Measurements from ENCODE around the gene FAM193A.
"Not testable (repeated sequence)": the region's sequence is repeated elsewhere in the genome, so short reads cannot be mapped to it uniquely, and the experiment has no call there.

FAM193A gene, protein sequence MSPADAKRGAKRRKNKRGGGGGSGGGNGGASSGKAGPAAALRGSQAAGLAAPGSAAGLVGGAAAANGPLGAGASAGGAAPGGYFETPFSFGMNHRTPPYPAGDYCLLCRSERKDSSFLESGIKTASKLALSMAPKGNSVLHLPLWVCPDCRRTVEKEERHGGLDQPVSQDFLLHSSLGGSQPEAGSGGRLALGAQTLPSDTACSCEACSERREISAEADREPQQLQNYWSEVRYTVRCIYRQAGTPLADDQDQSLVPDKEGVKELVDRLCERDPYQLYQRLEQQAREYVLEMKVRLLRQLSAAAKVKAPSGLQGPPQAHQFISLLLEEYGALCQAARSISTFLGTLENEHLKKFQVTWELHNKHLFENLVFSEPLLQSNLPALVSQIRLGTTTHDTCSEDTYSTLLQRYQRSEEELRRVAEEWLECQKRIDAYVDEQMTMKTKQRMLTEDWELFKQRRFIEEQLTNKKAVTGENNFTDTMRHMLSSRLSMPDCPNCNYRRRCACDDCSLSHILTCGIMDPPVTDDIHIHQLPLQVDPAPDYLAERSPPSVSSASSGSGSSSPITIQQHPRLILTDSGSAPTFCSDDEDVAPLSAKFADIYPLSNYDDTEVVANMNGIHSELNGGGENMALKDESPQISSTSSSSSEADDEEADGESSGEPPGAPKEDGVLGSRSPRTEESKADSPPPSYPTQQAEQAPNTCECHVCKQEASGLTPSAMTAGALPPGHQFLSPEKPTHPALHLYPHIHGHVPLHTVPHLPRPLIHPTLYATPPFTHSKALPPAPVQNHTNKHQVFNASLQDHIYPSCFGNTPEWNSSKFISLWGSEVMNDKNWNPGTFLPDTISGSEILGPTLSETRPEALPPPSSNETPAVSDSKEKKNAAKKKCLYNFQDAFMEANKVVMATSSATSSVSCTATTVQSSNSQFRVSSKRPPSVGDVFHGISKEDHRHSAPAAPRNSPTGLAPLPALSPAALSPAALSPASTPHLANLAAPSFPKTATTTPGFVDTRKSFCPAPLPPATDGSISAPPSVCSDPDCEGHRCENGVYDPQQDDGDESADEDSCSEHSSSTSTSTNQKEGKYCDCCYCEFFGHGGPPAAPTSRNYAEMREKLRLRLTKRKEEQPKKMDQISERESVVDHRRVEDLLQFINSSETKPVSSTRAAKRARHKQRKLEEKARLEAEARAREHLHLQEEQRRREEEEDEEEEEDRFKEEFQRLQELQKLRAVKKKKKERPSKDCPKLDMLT (N-terminal part only)

DNA sequence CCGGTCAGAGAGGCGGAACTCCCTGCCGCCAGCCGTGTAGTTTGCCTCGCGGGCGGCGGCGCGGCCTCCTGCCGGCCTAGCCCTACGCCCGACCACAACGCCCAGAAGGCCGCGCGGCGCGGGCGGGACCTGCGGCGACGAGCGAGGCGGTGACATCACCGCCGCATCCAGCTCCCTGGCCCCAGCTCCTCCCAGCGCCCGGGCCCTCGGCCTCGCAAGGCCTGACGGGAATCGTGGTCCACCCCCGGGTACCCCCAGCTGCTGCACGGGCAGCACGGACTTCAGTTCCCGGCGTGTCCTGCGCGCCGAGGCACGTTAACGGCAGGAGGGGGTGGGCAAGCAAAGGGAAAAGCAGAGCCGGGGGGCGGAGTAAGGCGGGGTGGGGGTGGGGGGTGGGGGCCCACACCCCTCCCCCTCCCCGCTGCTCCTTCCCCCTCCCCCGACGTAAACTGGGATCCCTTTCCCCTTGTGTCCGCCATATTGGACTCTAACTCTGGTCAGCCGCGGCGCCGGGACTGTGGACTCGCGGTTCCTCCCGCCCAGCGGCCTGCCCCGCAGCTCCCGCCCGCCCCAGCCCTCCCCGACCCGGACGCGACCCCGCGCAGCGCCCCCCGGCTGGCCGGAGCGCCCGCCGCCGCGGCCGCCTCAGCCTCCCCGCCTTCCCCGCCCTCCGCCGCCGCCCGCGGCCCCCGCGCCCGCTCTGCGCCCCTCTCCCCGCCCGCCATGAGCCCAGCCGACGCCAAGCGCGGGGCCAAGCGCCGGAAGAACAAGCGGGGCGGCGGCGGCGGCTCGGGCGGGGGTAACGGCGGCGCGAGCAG lies at the start of gene FAM193A:
Gene FAM193A (plus strand): TSS at position 455 of the 818 bp plus-strand sequence. CDS start 269 bp downstream, at position 724.
- peak; percentile 99 for DNase-seq

DNA sequence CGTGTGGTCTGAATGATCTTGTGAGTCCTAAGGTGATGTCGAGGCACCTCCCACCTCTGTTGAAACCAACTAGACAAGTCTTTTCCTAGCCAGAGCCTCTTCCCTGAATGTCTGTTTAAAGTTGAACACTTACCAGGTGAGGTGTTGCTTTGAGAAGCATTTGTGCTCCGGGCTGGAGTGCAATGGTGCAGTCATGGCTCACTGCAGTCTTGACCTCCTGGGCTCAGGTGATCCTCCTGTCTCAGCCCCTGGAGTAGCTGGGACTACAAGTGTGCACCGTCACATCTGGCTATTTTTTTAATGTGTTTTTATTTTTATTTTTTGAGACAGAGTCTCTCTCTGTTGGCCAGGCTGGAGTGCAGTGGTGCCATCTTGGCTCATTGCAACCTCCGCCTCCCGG lies 49.5 kb upstream of the FAM193A start:
- no peak for DNase-seq

DNA sequence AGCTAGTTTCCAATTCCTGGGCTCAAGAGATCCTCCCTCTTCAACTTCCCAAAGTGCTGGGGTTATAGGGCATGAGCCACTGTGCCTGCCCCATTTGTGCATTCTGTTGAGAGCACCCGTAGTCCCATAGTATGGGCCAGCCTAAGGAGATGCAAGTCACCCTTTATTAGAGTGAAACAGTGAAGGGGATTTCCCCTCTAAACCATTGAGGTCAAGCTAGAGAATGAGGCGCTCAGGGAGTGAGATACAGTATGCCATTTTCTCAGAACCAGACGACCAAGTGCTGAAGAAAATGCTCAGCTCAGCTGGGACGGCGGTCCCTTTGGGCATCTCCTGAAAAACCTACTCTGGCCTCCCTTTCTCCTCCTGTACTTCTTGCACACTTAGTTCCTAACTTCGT lies 48.8 kb upstream of the FAM193A start:
- DNase-seq, result no peak

DNA sequence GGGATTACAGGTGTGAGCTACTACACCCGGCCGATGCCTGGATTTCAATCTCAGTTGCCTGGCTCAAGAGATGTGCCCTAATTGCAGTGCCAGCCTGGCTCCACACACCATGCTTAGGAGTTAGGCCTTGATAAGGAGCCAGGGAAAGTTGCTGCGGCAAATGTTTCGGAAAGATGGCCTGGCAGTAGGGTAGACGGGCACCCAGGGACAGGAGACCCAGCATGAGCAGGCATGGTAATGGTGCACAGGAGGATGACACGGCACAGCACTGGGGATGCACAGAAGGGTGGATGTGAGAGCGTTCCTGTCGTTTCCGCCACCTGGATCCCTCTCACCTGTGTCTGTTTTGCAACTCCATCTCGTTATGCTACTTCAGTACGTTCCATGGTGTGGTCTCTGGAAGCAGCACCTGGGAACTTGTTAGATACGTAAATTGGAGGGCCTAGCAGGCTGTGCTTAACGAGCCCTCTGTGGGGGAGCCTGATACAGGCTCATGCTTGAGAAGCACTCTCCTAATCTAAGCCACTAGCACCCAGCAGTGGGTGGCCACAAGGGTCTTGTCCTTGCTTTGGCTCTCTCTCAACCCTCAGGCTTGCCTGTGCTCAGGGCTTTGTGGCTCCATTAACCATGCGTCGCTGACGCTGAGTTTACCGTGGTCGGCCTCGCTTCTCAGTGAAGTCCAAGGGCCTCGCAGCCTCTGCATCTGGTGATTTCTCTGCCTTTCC lies 47.2 kb upstream of the FAM193A start:
- DNase-seq, result no peak

DNA sequence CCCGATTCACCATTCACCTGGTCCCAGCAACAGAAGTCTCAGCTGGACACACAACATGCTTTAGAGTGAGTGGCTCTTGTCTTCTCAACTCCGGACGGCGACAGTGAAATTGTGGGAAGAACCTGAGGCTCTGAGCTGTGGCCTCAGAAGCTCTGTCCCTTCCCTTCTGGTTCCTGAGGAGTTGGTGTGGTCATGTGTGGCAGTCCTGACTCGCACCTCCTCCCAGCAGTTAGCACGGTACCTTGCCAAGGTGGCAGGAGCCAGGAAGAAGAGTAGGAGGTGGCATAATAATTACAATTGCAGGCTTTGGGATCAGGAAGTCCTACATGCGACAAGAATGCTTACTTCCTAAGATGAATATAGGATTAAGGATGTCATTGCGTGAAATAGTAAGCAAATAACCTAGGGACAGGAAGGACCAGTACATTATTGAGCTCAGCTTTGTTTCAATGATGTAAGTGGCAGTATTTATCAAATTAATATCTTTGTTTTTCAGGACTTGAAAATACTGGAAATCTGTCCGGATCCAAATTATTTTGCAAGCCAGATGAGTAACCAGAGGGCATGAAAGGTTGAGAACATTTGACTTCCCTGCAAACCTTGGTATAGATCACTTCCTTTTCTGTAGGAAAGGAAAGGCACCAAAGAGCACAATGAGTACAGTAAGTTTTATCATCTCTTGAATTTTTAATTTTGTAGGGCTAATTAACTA lies 46.5 kb upstream of the FAM193A start:
- DNase-seq, result no peak

DNA sequence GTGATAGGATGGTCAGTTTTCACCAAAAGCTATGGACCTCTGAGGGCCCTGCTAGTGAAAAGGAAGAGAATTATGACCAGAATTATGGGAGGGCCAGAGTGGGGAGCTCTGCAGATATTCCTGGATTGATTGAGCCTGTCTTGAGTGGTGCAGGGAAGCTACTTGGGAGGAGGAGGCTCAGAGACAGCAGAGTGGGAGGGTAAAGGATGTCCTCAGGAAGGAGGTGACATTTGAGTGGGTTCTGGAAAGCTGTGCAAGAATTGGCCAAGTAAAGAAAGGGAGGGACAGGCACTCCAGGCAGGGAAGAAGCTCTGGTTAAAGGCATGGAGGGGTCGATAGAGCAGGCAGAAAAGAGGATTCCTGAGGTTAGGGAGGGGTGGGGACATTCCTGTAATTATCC lies 43.5 kb upstream of the FAM193A start:
- DNase-seq, result no peak

DNA sequence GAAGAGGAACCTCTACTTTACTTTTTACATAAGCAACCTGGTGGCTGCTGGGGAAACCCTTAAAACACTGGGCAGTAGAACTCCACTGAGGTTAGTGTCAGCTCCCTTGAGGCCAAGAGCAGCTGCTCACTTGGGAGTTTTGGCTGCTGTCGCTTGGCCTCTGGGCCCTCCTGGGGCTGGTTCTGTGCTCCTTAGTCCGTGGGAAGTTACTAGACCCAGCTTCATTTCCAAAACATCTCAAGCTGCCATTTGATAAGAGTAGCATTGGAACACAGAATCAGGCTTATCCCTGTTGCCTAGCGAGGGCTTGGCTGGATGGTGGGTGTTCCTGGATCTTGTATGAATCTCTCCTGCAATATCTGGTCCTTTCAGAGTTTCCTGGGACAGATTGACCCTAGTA lies 41.5 kb upstream of the FAM193A start:
- DNase-seq, result no peak

DNA sequence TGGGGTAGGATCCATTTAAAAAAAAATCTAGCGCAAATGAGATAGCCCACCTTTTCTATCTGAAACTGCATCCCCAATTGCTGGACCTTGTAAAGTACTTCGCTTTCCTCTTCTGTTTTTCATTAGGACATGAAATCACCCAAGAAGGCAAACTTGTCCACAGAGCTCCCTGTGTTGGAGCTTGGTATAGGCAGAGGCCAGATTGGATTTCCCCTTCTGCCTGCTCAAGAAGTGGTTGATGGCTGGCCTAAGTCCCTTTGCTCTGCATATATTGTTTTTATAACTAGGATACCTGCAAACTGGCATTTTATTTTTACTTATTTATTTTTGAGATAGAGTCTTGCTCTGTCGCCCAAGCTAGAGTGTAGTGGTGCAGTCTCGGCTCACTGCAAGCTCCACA lies 39.1 kb upstream of the FAM193A start:
- DNase-seq, result no peak

DNA sequence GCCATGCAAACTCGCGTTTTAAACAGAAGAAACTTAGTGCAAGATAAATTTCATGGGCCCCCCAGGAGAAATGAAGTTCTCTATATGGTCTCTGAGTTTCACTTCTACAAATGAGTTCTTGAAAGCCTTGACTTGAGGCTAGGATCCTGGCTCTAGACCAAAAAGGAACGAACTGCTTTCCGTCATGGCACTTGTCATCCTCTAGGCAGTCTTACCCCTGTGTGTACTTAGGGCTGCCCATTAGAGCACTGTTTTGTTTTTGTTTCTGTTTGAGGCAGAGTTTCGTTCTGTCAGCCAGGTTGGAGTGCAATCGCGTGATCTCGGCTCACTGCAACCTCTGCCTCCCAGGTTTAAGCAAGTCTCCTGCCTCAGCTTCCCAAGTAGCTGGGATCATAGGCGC lies 38.5 kb upstream of the FAM193A start:
- peak; percentile 12 for DNase-seq

DNA sequence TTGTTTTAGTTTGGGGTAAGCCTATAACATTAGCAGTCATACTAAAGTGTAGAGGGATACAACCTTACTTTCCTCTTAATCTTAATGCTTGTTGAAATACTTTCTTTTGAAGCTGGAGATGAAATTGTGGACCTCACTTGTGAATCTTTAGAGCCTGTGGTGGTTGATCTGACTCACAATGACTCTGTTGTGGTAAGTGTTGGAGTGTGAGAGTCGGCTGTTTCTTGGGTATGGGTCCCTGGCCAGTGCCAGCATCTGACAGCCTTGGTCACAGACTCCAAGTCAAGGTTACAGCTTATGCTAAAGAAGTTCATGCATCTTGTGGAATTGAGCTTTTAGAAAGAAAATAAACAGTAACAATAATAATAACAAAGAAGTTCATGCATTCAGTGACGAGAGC lies 35.9 kb upstream of the FAM193A start:
- DNase-seq, result no peak

DNA sequence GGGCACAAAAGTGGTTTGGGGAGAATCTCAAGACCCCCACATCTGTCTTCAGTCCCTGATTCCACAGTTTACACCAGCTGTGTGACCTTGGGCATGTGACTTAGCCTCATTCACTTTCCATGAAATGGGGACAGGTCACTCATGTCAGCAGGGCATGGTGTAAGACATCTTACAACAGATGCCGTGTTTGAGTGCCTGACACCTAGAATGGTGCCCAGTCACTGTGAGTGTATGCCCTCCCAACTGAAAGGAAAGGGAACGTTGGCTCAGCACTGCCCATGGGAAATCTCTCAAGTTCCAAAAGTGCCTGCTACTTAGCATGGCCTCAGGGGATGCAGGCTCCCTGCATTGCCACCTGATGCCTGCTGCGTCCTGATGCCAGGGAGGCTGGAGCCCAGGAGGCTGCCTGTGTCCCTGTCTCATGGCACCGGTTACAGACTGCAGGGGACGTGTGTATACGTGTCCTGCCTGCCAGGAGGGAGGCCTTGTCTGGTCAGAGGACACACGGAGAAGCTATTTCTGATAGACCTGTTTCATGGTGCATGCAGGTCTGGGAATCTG lies 35.3 kb upstream of the FAM193A start:
- no peak for DNase-seq

DNA sequence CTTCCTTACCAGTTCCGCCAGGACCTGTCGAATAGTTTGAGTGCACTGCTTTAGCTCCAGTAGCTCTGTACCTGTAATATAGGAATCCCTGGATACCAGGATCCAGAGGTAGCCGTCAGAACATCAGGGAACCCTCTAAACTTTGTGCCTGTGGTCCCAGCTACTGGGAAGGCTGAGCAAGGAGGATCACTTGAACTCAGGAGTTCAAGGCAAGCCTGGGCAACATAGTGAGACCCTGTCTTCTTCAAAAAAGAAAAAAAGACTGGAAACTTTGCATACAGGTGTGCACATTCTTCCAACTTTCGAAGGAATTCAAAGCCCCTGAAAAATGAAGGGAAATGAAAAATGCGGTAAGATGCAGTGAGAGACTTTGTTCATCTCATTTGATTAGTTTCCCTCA lies 32.6 kb upstream of the FAM193A start:
- DNase-seq, result no peak

DNA sequence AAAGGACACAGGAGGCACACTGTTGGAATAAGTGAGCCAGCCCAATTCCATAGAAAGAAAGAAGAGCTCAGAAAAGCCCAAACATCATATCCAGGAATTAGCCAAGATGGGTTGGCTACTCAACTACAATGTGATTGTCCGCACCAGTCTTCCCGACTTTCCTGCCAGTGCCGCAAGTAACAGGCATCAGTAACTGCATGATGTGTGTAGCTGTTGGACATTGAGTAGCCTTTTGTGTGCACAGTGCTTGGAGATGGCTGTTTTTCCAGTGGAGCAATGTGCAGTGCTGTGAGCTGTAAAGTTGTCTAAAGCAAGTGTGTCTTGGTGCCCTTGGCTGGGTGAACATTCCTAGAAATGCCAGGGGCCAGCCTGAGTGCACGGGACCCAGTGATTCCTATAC lies 29.2 kb upstream of the FAM193A start:
- no peak for DNase-seq

DNA sequence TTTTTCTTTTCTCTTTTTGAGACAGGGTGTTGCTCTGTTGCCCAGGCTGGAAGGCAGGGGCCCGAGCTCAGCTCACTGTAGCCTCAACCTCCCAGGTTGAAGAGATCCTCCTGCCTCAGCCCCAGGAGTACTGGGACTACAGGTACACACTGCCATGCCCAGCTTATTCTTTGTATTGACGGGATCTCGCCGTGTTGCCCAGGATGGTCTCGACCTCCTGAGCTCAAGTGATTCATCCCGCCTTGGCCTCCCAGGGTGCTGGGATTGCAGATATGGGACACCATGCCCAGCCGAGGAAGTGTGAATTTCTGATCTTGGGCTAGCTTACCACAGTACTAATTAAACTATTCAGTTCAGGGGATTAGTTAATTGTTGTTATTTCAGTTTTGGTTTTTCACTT lies 28.6 kb upstream of the FAM193A start:
- DNase-seq, result no peak

DNA sequence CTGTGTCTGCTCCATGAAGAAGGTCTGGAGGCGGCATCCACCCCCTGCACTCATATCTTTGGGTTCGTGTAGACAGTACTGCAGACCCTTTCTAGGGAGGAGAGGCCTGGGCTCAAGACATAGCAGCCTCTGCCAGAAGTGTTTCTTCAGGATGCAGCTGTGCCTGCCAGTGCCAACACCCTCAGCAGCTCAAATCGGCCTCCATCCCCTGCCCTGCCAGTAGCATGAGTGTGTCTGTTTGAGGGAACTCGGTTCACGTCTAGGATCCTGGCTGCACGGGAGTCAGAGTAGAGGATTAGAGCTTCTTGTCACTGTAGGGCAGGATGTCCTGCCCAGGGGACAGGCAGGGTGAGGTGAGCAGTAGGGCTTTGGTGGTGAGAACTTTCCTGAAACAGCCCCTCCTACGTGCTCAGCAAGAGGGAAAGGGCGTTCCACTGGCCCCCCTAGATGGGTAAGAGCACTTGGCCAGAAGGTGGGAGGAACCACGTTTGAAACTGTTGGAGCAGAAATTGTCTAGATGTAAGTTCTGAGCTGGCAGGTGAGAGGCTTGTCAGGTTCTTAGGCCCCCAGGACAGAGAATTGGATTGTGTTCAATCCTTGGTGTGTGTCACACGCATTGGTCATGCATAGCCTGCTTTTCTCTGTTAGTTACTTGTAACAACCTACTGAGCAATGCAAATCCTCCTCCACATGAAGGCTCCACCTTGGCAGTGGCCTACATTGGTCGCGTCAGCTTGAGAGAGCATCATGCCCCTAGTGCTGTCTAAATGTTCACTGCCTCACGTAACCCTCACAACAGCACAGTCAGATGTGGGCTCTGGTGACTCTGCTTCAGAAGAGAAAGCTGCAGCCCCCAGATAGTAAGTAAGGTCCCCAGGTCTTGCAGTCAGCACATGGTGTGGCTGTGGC lies 25.8 kb upstream of the FAM193A start:
- DNase-seq, result no peak

DNA sequence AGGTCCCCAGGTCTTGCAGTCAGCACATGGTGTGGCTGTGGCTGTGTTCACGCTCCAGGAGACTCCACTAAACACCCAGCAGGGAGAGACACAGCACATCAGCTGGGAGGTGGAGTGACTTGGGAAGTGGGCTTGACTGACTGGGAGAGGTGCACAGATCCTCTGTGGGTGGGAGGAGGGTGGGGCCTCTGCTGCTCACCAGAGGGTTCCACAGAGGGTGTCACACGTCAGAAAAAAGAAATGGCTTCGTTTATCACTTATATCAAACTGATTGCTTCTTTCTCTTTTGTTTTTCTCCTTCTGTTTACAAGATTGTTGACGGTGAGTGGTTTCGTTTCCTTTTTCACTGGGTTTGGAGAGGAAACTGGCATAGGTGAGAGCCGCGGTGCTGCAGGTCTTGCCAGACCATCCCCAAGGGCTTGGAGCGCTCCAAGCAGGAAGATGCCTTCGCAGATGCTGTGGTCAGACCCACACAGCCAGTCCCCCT lies 24.8 kb upstream of the FAM193A start:
- peak; percentile 16 for DNase-seq

DNA sequence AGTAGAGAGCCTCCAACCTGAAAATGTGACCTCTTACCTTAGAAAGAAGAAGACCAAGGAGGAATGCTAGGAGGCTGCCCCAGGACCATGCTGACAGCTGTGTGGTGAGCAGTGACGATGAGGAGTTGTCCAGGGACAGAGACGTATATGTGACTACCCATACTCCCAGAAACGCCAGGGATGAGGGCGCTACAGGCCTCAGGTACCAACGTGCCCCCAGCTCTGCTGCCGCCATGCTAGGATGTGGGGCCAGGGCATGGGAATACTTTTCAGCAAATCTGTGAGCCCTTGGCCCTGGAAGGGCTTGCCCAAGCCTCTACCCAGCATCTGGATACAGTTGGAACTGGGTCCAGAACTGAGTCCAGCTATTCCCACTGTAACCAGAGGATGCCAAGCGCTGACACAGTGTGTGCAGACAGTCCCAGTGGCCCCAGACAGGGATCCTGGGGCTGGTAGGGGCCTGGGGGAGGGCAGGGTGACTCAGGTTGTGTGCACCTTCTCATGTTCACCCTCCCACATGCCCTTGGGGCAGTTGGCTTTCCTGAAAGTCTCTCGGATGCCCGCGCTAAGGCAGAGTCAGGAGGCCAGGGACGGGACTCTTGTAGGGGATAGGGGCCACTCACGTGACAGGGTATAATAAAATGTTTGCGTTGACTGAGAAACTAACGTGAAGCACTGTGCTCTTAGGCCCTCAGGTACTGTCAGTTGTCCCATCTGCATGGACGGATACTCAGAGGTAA lies 23.9 kb upstream of the FAM193A start:
- no peak for DNase-seq

DNA sequence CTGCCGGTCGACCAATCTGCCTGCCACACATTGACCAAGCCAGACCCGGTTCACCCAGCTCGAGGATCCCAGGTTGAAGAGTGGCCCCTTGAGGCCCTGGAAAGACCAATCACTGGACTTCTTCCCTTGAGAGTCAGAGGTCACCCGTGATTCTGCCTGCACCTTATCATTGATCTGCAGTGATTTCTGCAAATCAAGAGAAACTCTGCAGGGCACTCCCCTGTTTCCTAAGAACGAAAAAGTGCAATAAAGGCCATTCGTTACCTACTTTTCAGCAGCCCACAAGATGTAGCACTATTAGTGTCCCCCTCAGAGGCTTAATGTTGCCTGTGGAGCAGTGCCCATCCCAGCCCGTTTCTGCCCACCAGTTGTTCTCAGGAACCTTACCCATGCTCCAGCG lies 22.3 kb upstream of the FAM193A start:
- not testable (repeated sequence) for DNase-seq

DNA sequence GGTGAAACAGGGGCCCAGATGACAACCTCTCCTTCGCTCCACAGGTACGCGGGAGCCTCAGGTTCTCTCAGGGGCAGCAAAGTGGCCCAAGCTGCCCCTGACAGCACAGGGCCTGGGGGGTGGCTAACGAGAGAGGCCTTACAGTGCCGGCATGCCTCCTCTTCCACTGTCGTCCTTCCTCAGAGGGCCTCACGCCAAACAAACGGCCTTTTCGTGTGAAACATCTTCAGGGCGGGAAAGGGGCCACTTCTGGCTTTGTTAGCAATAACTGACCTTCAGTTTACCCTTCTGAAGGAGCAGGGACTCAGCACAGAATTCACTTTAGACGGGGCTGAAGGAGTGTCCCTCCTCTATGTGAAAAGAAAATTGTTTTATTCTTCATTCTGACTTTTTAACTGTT lies 21.5 kb upstream of the FAM193A start:
- not testable (repeated sequence) for DNase-seq

All from CD4-positive, alpha-beta T cell treated with Interleukin-10 for 1 hour (primary cell).